Measurements from ENCODE around the gene TMEM38A.

GRCh38 chr19:16739546-16739945 lies 78.6 kb downstream of the TMEM38A start:
- TF ChIP-seq POLR2AphosphoS5 (IDR thresholded peaks at IDR 0.05) (no peak), CTCF (IDR thresholded peaks at IDR 0.05) (no peak), EP300 (IDR thresholded peaks at IDR 0.05) (no peak), POLR2A (IDR thresholded peaks at IDR 0.05) (no peak)
